H1 (cell line): ENCODE data around the gene TARP.
A peak's percentile ranks its signal among the peaks of the same experiment; 100 is the strongest.
"Not testable (repeated sequence)": the region's sequence is repeated elsewhere in the genome, so short reads cannot be mapped to it uniquely, and the experiment has no call there.

ENCODE experiments used
- CTCF ChIA-PET: fragments of 300-600 bp; sonication (Branson Sonifier 250); formaldehyde crosslinking; loops from one replicate; lab custom pipeline; 2021; ENCODE audit not compliant: partially characterized antibody; lab: Charles Lee
- POLR2A ChIA-PET: fragments of 300-600 bp; sonication (Branson Sonifier 250); formaldehyde crosslinking; loops from one replicate; lab custom pipeline; 2021; ENCODE audit warnings: inconsistent platforms; ENCODE audit not compliant: partially characterized antibody; lab: Charles Lee
- DNase-seq, 2 experiments: peaks; one replicate each; pipeline versions ENCODE4 v3.0.0 to v3.0.0-alpha.2; 2010 to 2022; ENCODE audit warnings: low spot score in 2 of 2, low read depth in 1 of 2, mixed read lengths in 1 of 2
- FAIRE-seq: peaks from 2 replicates; lab custom pipeline; 2011; peaks lifted over from hg19 to GRCh38; lab: Jason Lieb, UNC
- H2AFZ ChIP-seq: 2 replicates; pipeline ENCODE4 v1.8.1; 2012; ENCODE audit warnings: low read length, inconsistent platforms
- H2AK5ac ChIP-seq: 2 replicates; pipeline ENCODE4 v1.6.1; 2013; ENCODE audit warnings: low read depth, low read length
- H2BK120ac ChIP-seq: replicated peaks from 2 replicates; pipeline ENCODE3; 2013; ENCODE audit warnings: low read depth, low read length, inconsistent platforms
- H2BK12ac ChIP-seq: 2 replicates; pipeline ENCODE4 v1.6.1; 2013; ENCODE audit warnings: low read depth, low read length
- H2BK15ac ChIP-seq: 2 replicates; pipeline ENCODE4 v1.6.1; 2013; ENCODE audit warnings: low read length
- H2BK20ac ChIP-seq: 2 replicates; pipeline ENCODE4 v1.6.1; 2013; ENCODE audit warnings: low read length
- H2BK5ac ChIP-seq: 2 replicates; pipeline ENCODE4 v1.6.1; 2013; ENCODE audit warnings: low read depth, low read length
- H3K14ac ChIP-seq: 2 replicates; pipeline ENCODE4 v1.6.1; 2013; ENCODE audit warnings: inconsistent platforms; ENCODE audit not compliant: insufficient read length
- H3K18ac ChIP-seq: 2 replicates; pipeline ENCODE4 v1.6.1; 2013; ENCODE audit warnings: low read length; ENCODE audit errors: extremely low read depth
- H3K23ac ChIP-seq: 2 replicates; pipeline ENCODE4 v1.6.1; 2013; ENCODE audit warnings: inconsistent platforms; ENCODE audit not compliant: insufficient read length
- H3K23me2 ChIP-seq: 2 replicates; pipeline ENCODE4 v1.6.1; 2013; ENCODE audit warnings: low read depth, low read length
- H3K27ac ChIP-seq: 2 replicates; pipeline ENCODE4 v1.6.1; 2011; ENCODE audit warnings: low read depth, low read length, inconsistent platforms
- H3K27me3 ChIP-seq, 4 experiments: replicated peaks in 1 of 4; 1 replicate in 1 of 4; 2 replicates in 3 of 4; pipeline versions ENCODE4 v1.6.1 to v1.8.1; 2011 to 2013; ENCODE audit warnings: low read length in 3 of 4, mild to moderate bottlenecking in 3 of 4, inconsistent platforms in 2 of 4, mixed read lengths in 2 of 4, moderate library complexity in 1 of 4; ENCODE audit not compliant: control insufficient read depth in 3 of 4, insufficient read depth in 3 of 4; ENCODE audit errors: extremely low read depth in 1 of 4
- H3K36me3 ChIP-seq, 4 experiments: 2 replicates each; pipeline versions ENCODE4 v1.6.1 to v1.8.1; 2011 to 2013; ENCODE audit warnings: mild to moderate bottlenecking in 4 of 4, low read length in 3 of 4, moderate library complexity in 2 of 4, control low read depth in 1 of 4, inconsistent platforms in 1 of 4; ENCODE audit not compliant: insufficient read depth in 4 of 4, control insufficient read depth in 2 of 4
- H3K4ac ChIP-seq: replicated peaks from 2 replicates; pipeline ENCODE3; 2013; ENCODE audit warnings: low read length, low read depth, mixed read lengths, inconsistent platforms; ENCODE audit not compliant: insufficient read length
- H3K4me1 ChIP-seq, 4 experiments: replicated peaks in 1 of 4; 1 replicate in 1 of 4; 2 replicates in 3 of 4; pipeline versions ENCODE4 v1.6.1 to v1.8.1; 2011 to 2013; ENCODE audit warnings: low read length in 3 of 4, inconsistent platforms in 2 of 4, mixed read lengths in 1 of 4; ENCODE audit not compliant: insufficient read depth in 4 of 4, control insufficient read depth in 3 of 4
- H3K4me2 ChIP-seq, 2 experiments: 2 replicates each; pipeline versions ENCODE4 v1.6.1 to v1.8.1; 2011 to 2013; ENCODE audit warnings: low read depth in 2 of 2, low read length in 2 of 2, control low read depth in 1 of 2, inconsistent platforms in 1 of 2, mild to moderate bottlenecking in 1 of 2; ENCODE audit not compliant: insufficient read depth in 1 of 2
- H3K4me3 ChIP-seq, 4 experiments: fragments of 200-600, 300-600 bp in 1 of 4; sonication (generic), shearing (Covaris generic), sonication (Bioruptor Twin) in 1 of 4; 2 replicates each; pipeline versions ENCODE4 v1.5.1 to v1.8.1; 2011 to 2016; ENCODE audit warnings: low read length in 4 of 4, low read depth in 3 of 4, control low read depth in 2 of 4, inconsistent platforms in 2 of 4, mild to moderate bottlenecking in 2 of 4, mixed read lengths in 1 of 4, moderate library complexity in 1 of 4; ENCODE audit not compliant: insufficient read depth in 2 of 4; ENCODE audit errors: extremely low read depth in 1 of 4
- H3K56ac ChIP-seq: replicated peaks from 2 replicates; pipeline ENCODE3; 2013; ENCODE audit warnings: low read depth, mild to moderate bottlenecking, mixed read lengths, low read length, inconsistent platforms; ENCODE audit not compliant: insufficient read length
- H3K79me1 ChIP-seq: 2 replicates; pipeline ENCODE4 v1.6.1; 2013; ENCODE audit warnings: low read depth, low read length, control low read depth
- H3K79me2 ChIP-seq, 2 experiments: 2 replicates each; pipeline versions ENCODE4 v1.6.1 to v1.8.1; 2012 to 2013; ENCODE audit warnings: low read length in 2 of 2, mild to moderate bottlenecking in 2 of 2, inconsistent platforms in 1 of 2; ENCODE audit not compliant: insufficient read depth in 2 of 2, control insufficient read depth in 1 of 2
- H3K9ac ChIP-seq, 4 experiments: replicated peaks in 1 of 4; 1 replicate in 1 of 4; 2 replicates in 3 of 4; pipeline versions ENCODE4 v1.6.1 to v1.8.1; 2011 to 2013; ENCODE audit warnings: low read depth in 3 of 4, low read length in 3 of 4, control low read depth in 2 of 4, mild to moderate bottlenecking in 2 of 4, moderate library complexity in 2 of 4, inconsistent platforms in 1 of 4; ENCODE audit errors: extremely low read depth in 1 of 4
- H3K9me3 ChIP-seq, 2 experiments: 2 replicates each; pipeline versions ENCODE4 v1.6.1 to v1.8.1; 2012 to 2013; ENCODE audit warnings: mild to moderate bottlenecking in 2 of 2, moderate library complexity in 2 of 2, control low read depth in 1 of 2, inconsistent platforms in 1 of 2, low read depth in 1 of 2, low read length in 1 of 2, mixed read lengths in 1 of 2; ENCODE audit not compliant: insufficient read depth in 2 of 2
- H4K20me1 ChIP-seq, 2 experiments: replicated peaks in 1 of 2; 2 replicates each; pipeline versions ENCODE3 to v1.8.1; 2011 to 2013; ENCODE audit warnings: inconsistent platforms in 2 of 2, low read length in 2 of 2, mild to moderate bottlenecking in 1 of 2; ENCODE audit not compliant: insufficient read depth in 2 of 2, control insufficient read depth in 1 of 2
- H4K5ac ChIP-seq: 2 replicates; pipeline ENCODE4 v1.6.1; 2013; ENCODE audit warnings: low read length, low read depth, mixed read lengths, inconsistent platforms; ENCODE audit not compliant: insufficient read length
- H4K8ac ChIP-seq: 2 replicates; pipeline ENCODE4 v1.8.0; 2013; ENCODE audit warnings: mild to moderate bottlenecking, moderate library complexity, low read length, inconsistent platforms; ENCODE audit not compliant: insufficient read depth; ENCODE audit errors: extremely low read depth
- H4K91ac ChIP-seq: replicated peaks from 2 replicates; pipeline ENCODE3; 2013; ENCODE audit warnings: low read length, mixed read lengths, inconsistent platforms; ENCODE audit not compliant: insufficient read length
- CEBPB ChIP-seq: IDR thresholded peaks from 2 replicates; pipeline ENCODE4 v1.6.1; 2012; ENCODE audit warnings: low read depth, low read length
- WGBS, 2 experiments: shearing (Covaris generic) in 1 of 2; methylation state at CpG; one replicate each; pipeline versions ENCODE4 v1.1.6 to v1.1.7; 2013 to 2015; ENCODE audit warnings: low lambda C conversion rate in 2 of 2, mixed read lengths in 2 of 2, inconsistent platforms in 1 of 2, low coverage in 1 of 2, missing lambda C conversion rate in 1 of 2; ENCODE audit not compliant: insufficient replicate concordance in 2 of 2, insufficient coverage in 1 of 2, insufficient read length in 1 of 2; ENCODE audit errors: extremely low coverage in 1 of 2, missing lambda C conversion rate in 1 of 2; 5-methylcytosine and 5-hydroxymethylcytosine counted together

TARP gene

DNA sequence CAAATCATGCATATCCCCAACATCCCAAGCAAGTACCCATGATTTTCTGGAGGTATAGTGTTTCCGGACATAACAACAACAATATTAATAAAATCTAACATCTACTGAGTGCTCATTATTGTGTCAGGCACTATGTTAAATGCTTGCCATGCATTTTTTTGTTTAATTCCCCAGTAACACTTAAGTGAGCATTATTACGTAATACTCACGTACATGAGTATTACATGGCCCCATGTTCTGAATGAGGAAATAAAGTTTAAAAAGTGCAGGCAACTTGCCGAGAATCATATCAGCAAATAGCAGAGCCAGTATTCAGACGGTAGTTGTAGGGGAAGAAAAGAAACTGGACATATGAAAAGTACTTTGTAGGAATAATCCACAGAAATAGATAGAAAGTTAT is 30.1 kb downstream of the TARP start:
- H3K23me2 ChIP-seq, CTCF ChIA-PET, H2BK5ac ChIP-seq, H3K9ac ChIP-seq, H3K14ac ChIP-seq, H3K27ac ChIP-seq, DNase-seq, H4K5ac ChIP-seq, POLR2A ChIA-PET, H3K9me3 ChIP-seq, H4K8ac ChIP-seq, H2BK120ac ChIP-seq, H4K91ac ChIP-seq, H2BK15ac ChIP-seq, H2AK5ac ChIP-seq, H2BK20ac ChIP-seq, H3K4ac ChIP-seq, H3K4me1 ChIP-seq, H2BK12ac ChIP-seq, H3K18ac ChIP-seq, H3K36me3 ChIP-seq, H3K56ac ChIP-seq, H3K79me1 ChIP-seq, H4K20me1 ChIP-seq, H3K27me3 ChIP-seq, H3K23ac ChIP-seq, H3K79me2 ChIP-seq, H3K4me3 ChIP-seq, H3K4me2 ChIP-seq, H2AFZ ChIP-seq, FAIRE-seq: not testable (repeated sequence)
- peak; percentile 53; the same call in 1 of the 2 replicates for TF ChIP-seq CEBPB
- WGBS, 2 experiments, result 89% methylated on average over 5 of the region's 5 CpGs; no CpG with 5 or more reads in 1 of the 2 experiments
